HG02610 (cell line): ENCODE results near the gene ZNF580.

ENCODE experiments used
- ATAC-seq: cut with Tn5 transposase; IDR thresholded peaks from one replicate; pipeline ENCODE4 v1.9.1; 2021; ENCODE audit warnings: mild to moderate bottlenecking, moderate library complexity; ENCODE audit not compliant: unreplicated experiment

The ZNF580 gene

DNA sequence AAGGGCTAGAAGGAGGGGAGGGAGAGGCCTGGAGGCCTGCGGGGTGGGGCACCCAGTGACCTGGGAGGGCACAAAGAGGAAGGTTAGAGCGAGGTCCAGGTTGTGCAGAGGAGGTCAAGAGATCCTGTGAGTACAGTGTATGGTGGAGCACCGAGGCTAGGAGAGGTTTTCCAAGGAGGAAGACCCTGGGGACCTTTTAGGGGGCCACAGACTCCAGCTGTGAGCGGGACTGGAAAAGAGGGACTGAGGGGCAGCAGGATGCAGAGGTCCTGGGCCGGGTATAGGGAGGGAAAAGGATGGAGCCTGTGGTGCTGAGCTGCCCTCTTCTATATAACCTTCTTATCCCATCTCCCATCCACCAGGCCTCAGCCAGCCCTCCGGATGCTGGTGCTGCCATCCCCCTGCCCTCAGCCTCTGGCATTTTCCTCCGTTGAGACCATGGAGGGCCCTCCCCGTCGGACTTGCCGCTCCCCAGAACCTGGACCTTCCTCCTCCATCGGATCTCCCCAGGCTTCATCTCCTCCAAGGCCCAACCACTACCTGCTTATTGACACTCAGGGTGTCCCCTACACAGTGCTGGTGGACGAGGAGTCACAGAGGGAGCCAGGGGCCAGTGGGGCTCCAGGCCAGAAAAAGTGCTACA, 3.5 kb downstream of the ZNF580 start:
- no peak for ATAC-seq

DNA sequence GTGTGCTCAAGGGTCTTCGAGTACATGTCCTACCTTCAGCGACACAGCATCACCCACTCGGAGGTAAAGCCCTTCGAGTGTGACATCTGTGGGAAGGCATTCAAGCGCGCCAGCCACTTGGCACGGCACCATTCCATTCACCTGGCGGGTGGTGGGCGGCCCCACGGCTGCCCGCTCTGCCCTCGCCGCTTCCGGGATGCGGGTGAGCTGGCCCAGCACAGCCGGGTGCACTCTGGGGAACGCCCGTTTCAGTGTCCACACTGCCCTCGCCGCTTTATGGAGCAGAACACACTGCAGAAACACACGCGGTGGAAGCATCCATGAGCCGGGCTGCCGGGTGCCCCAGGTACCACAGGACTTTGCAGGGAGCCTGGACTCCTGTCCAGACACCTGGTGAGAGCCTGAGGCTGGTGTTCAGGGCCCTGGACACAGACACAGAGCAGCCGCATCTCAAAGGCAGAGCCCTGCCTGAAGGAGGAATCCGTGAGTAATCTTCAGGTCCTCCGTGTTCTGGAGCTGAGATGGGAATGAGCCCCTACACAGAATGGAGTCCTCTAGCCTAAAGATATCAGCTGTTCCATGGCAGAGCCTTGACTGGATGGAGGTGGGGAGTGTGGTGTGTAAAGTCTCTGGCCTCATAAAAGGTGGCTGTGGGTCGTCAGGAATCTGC, 4.2 kb downstream of the ZNF580 start:
- no peak for ATAC-seq

DNA sequence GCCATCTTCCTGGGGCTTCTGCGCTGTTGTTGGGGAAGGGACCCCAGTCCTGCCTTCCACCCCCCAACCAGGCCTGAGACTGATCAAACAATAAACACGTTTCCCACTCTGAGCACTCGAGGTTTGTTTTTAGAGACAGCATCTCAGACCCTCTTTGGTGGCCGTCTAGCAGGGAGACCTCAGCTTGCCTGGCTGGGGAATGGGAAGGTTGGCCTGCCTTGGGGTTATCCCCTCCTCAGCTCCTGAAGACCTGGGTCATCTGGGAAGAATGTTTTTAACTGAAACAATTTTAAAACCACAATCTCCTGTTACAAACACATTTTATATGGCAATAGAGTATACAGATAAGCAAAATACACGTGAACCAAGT, 4.7 kb downstream of the ZNF580 start:
- ATAC-seq = no peak

DNA sequence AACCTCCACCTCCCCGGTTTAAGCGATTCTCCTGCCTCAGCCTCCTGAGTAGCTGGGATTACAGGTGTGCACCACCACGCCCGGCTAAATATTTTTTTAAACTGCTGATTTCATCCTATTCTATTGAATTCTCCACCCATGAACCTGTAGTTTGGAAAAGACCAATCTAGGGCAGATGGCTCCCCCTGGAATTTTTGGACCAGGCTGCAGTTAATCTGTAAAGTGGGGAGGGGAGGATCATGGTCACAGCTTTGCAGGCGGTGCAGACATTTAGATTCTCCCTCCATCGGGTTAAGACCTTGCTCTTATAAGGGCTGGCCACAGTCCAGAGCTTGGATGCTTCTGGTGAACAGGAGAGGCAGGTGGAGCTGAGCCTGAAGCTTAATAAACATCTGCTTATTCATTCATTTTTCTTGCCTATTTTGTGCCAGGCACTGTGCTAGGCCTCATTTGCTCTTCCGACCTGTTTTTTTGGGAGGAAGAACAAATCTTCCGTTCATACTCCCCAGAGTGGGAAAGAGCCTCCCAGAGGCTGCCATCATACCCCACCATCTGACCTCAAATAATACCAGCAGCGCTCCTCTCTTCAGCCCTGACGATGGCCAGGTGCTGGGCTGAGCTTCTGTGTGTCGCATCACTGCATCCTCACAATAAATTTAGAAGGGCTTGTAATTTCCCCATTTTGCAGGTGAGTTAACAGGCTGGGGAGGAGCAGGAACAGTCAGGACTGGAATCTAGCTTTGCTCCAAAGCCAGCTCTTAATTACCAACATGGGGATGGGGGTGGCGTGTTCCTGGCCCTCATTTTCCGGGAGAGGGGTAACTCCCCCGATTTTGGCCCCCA, 6.3 kb downstream of the ZNF580 start:
- no peak for ATAC-seq

DNA sequence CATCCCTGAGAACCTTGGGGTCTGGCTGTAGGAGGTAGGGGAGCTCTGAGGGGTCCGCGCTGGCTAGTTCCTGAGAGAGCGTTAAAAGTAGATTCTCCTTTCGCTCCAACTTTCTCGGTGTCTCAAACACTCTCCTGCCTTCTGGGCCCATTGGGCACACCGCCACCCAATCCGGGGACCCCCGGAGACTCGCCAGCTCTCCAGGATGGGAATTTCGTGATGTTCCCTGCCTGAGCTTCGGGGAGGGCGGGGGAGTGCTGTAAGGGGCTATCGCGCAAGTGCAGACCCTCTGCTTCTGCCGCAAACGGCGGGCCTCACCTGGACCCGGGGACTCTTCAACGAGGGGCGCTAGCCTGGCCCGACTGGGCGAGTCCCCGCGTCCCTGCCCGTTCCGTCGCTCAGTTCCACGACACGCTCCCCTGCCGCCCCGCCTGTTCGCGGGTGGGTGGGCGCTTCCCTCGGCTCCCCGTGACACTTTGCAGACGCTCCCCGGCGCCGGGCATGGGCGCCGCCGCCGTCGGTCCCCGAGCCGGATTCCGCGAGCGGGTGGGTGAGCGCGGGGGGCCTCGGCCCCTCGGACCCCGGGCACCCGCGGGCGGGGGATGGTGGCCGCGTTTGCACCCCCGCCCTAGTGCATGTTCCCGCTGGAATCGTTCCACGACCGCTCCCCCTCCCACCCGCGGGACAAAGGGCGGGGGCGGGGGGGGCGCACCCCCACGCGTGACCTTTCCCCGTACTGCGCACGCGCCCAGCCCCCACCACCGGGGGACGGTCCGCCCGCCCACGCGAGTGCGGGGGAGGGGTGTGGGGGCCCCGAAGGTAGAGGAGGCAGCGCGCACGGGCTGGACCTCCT, 7.2 kb downstream of the ZNF580 start, which contains the start of gene CCDC106:
TSS of gene CCDC106 (plus strand) at position 481 of the 853 bp plus-strand sequence. CDS start 835 bp downstream, outside the sequence.
- ATAC-seq = no peak

DNA sequence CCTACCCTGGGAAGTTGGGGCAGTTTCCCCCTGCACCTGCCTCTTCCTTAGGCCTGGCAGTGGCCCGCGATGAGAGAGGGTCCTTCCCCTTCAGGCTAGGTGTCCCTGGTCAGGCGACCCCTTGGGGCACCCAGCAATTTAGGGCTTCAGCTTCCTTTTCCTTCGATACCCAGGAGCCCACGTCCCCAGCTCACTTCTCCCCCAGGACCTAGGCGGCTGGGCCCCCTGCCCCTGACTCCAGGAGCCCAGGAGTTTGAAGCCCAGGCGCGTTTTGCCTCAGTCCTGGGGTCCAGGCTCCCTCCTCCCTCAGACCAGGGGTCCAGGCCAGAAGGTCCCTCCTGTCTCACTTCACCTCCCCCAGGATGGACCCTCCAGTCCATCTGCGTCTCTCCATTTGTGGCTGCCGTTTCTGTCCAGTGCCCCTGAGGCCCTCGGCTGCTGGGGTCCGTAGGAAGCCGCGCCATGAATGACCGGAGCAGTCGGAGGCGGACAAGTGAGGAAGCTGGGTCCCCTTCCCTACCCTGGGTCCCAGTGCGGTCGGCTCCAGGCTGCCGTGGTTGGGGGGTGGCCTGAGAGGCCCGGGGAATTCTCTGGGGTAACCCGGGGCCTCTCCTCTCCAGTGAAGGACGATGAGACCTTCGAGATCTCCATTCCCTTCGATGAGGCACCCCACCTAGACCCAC, 7.9 kb downstream of the ZNF580 start:
- ATAC-seq = no peak

DNA sequence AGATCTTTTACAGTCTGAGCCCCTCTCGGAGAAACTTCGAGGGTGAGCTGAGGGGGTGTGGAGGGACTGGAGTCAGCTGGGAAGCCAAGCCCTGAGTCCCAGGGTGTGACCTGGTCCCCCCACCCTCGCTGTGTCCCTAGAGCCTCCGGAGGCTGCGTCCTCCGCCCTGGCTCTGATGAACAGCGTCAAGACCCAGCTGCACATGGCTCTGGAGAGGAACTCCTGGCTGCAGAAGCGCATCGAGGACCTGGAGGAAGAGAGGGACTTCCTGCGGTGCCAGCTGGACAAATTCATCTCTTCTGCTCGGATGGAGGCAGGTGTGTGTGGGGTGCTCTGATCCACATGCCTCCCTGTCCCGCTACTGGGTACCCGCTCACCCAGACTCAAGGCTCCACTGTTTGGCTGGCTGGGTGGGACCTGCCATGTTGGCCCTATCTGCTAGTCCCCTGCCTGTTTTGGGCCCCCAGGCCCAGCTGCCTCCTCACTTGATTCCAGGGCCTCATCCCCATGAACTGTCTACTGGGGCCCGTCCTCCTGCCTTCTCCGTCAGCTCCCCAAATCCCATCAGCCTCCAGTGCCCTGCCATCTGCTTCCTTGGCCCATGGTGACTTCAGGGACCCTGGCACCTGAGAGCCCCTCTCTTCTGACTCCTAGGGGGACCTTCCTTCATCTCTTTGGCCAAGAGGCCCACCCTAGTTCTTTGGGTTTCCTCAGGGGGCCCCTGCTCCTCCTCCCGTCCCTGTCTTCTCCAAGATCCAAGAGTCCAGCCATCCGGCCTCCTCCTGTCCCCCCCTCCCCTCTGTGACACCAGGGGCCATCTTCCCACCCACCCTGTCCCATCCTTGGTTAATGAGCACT, 8.7 kb downstream of the ZNF580 start:
- ATAC-seq = no peak

DNA sequence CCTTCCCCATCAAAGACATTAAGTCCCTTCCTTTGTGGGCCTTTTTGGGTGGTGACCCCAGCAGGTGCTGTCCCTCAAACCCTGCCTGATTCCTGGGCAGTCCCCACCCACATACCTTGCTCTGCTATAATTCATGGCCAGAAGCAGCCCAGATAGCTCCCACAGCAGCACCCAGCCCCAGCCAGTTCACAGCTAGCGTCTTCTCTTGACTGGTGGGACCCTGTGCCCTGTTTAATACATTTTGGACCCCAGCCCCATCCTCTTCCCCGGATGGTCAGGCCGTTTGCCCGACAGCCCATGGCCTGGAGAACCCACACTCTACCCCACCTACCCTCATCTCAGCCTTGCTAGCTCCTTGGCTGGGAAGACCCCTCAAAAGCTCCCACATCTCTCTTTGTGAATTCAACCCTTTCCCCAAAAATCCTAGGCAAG, 9.3 kb downstream of the ZNF580 start:
- ATAC-seq = no peak

DNA sequence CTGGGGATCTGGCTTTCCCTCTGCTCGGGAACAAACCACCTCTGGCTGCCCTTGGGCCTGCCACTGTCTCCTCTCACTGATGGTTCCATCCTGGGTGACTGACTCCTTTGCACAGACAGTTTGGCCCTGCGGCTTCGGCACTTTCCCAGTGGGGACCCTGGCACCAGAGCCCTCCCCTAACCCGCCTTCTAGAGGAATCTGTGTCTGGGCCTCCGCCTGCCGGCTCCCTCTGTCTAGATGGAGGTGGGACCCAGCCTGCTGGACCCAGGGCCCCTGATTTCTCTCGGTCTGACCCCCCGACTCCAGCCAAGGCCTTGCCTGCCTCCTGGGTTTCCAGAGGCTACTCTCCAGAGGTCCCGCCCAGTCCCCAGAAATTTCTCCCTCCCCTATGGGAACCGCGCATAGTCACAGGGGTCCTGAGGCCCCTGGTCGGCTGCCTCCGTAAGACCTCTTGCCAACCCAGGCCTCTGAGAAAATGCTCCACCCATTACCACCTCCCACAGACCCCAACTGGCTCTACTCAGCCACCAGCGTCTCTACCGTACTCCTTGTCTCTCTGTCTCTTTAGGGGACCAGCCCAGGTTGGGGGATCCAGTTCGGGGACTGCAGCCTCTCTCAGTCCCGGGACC, 9.9 kb downstream of the ZNF580 start:
- ATAC-seq = no peak

DNA sequence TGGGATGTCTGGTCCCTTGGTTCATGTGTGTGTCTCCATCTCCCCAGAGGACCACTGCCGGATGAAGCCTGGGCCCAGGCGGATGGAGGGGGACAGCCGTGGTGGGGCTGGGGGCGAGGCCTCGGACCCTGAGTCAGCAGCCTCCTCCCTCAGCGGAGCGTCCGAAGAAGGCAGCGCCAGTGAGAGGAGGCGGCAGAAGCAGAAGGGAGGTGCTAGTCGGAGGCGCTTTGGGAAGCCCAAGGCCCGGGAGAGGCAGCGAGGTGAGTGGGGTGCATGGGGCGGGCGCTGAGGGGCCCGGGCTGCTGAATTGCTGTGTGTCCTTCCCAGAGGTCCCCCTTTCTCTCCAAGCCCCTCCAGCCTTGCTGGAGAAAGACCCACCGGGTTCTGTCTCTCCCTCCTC, 10.4 kb downstream of the ZNF580 start:
- ATAC-seq = no peak

DNA sequence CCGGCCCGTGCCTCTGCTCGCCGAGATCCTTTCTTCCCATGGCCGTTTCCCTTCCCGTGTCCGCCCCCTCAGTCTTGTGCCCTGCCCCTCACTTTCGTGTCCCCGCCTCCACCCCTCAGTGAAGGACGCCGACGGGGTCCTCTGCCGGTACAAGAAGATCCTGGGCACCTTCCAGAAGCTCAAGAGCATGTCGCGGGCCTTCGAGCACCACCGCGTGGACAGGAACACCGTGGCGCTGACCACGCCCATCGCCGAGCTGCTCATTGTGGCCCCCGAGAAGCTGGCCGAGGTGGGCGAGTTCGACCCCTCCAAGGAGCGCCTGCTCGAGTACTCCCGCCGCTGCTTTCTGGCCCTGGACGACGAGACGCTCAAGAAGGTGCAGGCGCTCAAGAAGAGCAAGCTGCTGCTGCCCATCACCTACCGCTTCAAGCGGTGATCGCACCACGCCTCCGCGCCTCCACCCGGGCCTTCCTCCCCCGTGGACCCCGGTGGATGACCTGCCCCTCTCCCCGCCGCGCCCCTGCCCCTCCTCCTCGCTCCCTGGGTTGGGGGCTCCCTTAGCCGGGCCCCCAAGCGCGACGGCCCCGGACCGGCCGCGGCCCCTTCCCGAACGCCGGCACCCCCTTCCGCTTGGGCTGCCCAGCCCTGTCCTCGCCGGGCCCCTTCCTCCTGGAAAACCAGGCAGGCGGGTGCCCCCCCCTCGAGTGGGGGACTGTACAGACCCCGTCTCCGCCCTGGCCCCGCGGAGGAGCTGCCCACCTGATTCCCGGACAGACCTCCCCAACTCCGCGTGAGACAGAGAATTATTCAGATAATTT, 11.7 kb downstream of the ZNF580 start:
- ATAC-seq = no peak

DNA sequence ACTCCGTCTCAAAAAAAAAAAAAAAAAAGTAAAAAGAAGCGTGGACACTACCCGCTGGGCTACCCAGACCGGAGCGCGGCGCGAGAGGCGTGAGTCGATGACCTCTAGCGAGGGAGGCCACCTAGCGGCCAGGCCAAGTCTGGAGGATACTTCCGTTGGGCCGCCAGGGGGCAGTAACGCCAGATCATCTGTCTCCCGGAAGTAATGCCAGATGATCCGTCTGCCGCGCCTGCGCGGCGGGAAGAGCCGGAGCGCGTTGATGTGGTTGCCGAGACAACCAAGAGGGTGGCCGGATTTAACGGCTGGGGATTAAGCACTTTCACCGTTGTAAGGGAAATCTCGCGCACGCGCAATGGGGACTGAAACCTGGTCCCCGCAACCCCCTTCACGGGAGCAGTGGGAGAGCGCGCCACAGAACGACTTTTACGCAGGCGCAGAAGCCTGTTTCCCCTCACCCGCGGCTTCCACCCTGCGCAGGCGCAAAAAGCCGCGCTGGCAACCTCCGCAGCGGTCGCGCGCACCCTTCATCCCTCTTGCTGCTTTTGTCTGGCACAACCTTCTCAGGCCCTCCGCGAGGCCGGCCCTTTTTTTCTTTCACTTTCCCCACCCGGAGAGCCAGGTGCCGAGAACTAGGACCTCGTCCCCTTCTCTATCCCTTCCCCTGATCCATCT, 13.0 kb downstream of the ZNF580 start:
- ATAC-seq = peak; percentile 36

DNA sequence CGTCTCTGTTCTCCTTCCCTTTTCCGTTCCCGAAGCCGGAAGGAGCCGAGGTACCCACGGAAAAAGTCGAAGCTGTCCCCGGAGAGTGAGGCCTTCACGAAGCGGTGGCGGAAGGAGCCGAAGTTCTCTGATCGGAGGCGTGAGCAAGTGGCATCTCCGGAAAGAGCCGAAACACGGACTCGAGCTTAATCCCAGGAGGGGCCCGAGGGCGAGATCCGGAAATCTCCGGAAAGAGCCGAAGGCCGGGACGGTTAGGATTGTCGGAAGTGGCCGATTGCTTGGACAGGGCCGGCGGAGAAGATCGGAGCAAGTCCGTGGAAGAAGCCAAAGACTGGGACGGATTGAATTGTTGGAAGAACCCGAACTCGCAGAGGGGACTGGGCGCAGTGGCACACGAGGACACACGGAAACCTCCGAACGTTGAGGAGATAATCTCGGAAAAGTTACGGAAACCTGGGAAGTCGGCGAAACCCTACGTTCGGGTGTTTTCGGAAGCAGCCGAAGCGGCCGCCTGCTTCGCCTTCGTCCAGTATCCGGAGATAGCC, 13.6 kb downstream of the ZNF580 start:
- ATAC-seq = peak; percentile 50

DNA sequence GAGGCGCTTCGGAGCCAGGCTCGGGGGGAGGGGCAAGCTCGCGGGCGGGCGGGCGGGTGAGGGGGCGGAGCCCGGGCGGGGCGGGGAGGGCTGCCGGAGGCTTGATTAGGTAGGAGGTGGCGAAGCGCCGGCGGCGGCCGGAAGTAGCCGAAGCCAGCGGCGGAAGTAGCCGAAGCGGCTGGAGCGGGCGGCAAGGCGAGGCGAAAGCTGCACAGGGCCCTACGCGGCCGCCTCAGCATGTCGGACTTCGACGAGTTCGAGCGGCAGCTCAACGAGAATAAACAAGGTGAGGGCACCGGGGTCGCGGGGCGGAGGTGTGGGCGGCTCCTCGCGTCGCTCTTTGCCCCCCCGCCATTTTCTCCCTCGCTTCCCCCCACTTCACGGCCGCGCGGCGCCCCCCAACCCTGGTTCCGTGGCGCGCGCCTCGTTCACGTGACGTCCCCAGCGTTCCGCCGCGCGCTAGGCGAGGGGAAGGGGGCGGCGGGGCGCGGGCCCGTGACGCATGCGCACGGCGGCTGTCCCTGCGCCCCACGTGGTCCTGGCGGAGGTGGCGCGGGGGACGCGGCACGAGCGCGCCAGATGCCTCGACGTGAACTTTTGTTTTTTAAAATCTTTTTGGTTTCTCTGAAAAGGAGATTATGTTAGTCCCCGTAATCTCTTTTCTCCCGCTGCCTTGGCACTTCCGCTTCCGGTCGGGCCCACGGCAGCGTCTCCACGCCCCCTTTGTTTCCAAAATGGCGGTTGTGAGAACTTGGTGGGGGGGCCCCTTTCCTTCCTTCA, 14.3 kb downstream of the ZNF580 start, which contains the start of gene U2AF2:
TSS of gene U2AF2 (plus strand) at position 168 of the 780 bp plus-strand sequence. CDS start at position 238, 70 bp downstream.
- peak; percentile 34 for ATAC-seq

DNA sequence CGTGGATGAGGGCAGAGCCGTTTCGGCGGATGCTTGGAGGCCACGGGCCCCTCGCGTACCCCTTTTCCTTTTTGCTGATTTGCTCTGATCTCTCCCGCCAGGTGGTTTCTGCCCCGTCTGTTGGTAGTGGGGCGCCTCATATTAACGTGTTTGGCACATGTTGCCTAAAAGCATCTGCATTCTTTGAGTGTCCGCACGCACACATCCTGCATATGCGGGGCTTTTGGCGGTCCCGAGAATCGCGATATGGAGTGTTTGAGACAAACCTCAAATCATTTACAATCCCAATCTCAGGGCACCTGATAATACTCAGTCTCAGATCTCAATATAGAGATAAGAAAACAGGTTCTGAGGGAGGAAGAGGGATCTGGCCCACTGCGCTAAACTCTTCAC, 14.8 kb downstream of the ZNF580 start:
- ATAC-seq = no peak

DNA sequence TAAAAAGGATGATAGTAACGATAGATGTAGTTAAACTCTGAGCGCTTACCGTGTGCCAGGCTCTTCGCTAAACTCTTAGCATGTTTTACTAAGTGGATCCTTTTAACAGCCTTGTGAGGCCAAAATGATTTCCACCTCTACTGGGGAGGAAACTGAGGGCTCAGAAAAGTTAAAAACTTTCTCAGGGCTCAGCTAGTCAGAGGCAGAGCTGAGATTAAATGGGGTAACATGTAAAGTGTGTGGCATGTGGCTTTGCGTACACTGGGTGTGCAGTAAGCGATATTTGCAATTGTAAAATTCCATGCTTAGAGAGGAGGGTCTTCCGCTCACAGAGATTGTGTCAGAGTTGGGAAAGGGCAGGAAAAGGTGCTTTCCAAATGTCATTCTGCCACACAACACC, 15.8 kb downstream of the ZNF580 start:
- ATAC-seq = no peak
